KMS-11 (cell line): ENCODE measurements around the gene VASP.

Source experiments
- H2AFZ ChIP-seq: fragments of 200-600 bp; sonication (generic); 2 replicates; pipeline ENCODE4 v1.6.1; 2016; ENCODE audit warnings: antibody characterized with exemption, mixed run types, low read depth
- H3K27ac ChIP-seq: fragments of 200-600 bp; sonication (generic); 2 replicates; pipeline ENCODE4 v1.6.1; 2016; ENCODE audit warnings: mild to moderate bottlenecking, mixed run types
- H3K27me3 ChIP-seq: fragments of 200-600 bp; sonication (generic); 2 replicates; pipeline ENCODE4 v1.6.1; 2017; ENCODE audit warnings: mild to moderate bottlenecking, low read depth, mixed run types, moderate library complexity; ENCODE audit not compliant: insufficient read depth
- H3K36me3 ChIP-seq: fragments of 200-600 bp; sonication (generic); 2 replicates; pipeline ENCODE4 v1.6.1; 2017; ENCODE audit warnings: mild to moderate bottlenecking, mixed run types; ENCODE audit not compliant: insufficient read depth
- H3K4me1 ChIP-seq: fragments of 200-600 bp; sonication (generic); 2 replicates; pipeline ENCODE4 v1.6.1; 2016; ENCODE audit warnings: mild to moderate bottlenecking, low read depth, mixed run types; ENCODE audit not compliant: poor library complexity, severe bottlenecking
- H3K4me2 ChIP-seq: fragments of 200-600 bp; sonication (generic); 2 replicates; pipeline ENCODE4 v1.7.0; 2016; ENCODE audit warnings: mild to moderate bottlenecking, mixed run types
- H3K4me3 ChIP-seq: fragments of 200-600 bp; sonication (generic); IDR thresholded peaks from 2 replicates; pipeline ENCODE4 v1.6.1; 2017; ENCODE audit warnings: low read depth, low read length, mixed read lengths; ENCODE audit not compliant: insufficient read depth
- H3K79me2 ChIP-seq: fragments of 200-600 bp; sonication (generic); 2 replicates; pipeline ENCODE4 v1.6.1; 2016; ENCODE audit warnings: low read depth, mixed run types; ENCODE audit not compliant: insufficient read depth
- H3K9ac ChIP-seq: fragments of 200-600 bp; sonication (generic); 2 replicates; pipeline ENCODE4 v1.6.1; 2016; ENCODE audit warnings: mild to moderate bottlenecking, mixed run types
- H4K20me1 ChIP-seq: fragments of 200-600 bp; sonication (generic); 2 replicates; pipeline ENCODE4 v1.6.1; 2016; ENCODE audit warnings: mild to moderate bottlenecking, mixed run types; ENCODE audit not compliant: insufficient read depth
- CTCF ChIP-seq: fragments of 200-600 bp; sonication (generic); conservative IDR thresholded peaks from 2 replicates; pipeline ENCODE4 v1.6.1; 2017; ENCODE audit warnings: low read depth, mild to moderate bottlenecking, antibody characterized with exemption, low read length, moderate library complexity, mixed read lengths

VASP gene

GRCh38 chr19:45506989-45507871 lies at the start of gene VASP:
Gene VASP (plus strand): TSS chr19:45507479. CDS start chr19:45507772, 293 bp downstream.
- Histone ChIP-seq H3K4me3 (no peak within 1 kb of the TSS), H4K20me1 (no peaks in the 10 kb centered on the region), H3K9ac (peak within 1 kb of the TSS; percentile 65), H3K4me1 (peaks cover 16% of the 10 kb centered on the region), H2AFZ (peak within 1 kb of the TSS; percentile 76), H3K79me2 (peaks cover 22% of the 10 kb centered on the region; the same call in 1 of the 2 replicates), H3K36me3 (no peaks in the 10 kb centered on the region), H3K27ac (peak within 1 kb of the TSS; percentile 59), H3K27me3 (0 out of 2 replicates have a peak, but pooled peaks cover 2% of the 10 kb centered on the region), H3K4me2 (peak within 1 kb of the TSS; percentile 79)
- TF ChIP-seq CTCF: no peak; the same call in 1 of the 2 replicates

GRCh38 chr19:45457776-45458175 lies 49.5 kb upstream of the VASP start:
- H3K27ac ChIP-seq: no peak overlapping the region
- no peaks in the 10 kb centered on the region for H4K20me1 ChIP-seq
- H2AFZ ChIP-seq: no peak overlapping the region
- no peak overlapping the region for H3K4me2 ChIP-seq
- peaks cover 33% of the 10 kb centered on the region for H3K4me1 ChIP-seq
- no peaks in the 10 kb centered on the region for H3K79me2 ChIP-seq
- H3K27me3 ChIP-seq: no peaks in the 10 kb centered on the region; the same call in 1 of the 2 replicates
- H3K36me3 ChIP-seq: no peaks in the 10 kb centered on the region
- no peak for TF ChIP-seq CTCF
- no peak overlapping the region for H3K4me3 ChIP-seq
- H3K9ac ChIP-seq: no peak overlapping the region

- H3K36me3 ChIP-seq: no peaks in the 10 kb centered on the region
- H3K79me2 ChIP-seq: no peaks in the 10 kb centered on the region
- H3K4me3 ChIP-seq: no peak overlapping the region
- H3K27ac ChIP-seq: no peak overlapping the region
- no peak overlapping the region for H3K4me2 ChIP-seq
- no peak overlapping the region for H2AFZ ChIP-seq
- TF ChIP-seq CTCF: no peak
- peaks cover 2% of the 10 kb centered on the region for H3K4me1 ChIP-seq
- no peak overlapping the region for H3K9ac ChIP-seq
- H4K20me1 ChIP-seq: no peaks in the 10 kb centered on the region
- peaks cover 8% of the 10 kb centered on the region; the same call in 1 of the 2 replicates for H3K27me3 ChIP-seq
Measured at GRCh38 chr19:45460807-45461347, 46.4 kb upstream of the VASP start.

- H3K27me3 ChIP-seq: peaks cover 13% of the 10 kb centered on the region; the same call in 1 of the 2 replicates
- no peaks in the 10 kb centered on the region for H3K36me3 ChIP-seq
- no peaks in the 10 kb centered on the region for H3K79me2 ChIP-seq
- H3K4me1 ChIP-seq: peaks cover 11% of the 10 kb centered on the region
- H3K27ac ChIP-seq: no peak overlapping the region
- no peak overlapping the region for H2AFZ ChIP-seq
- no peak overlapping the region for H3K4me2 ChIP-seq
- TF ChIP-seq CTCF: no peak
- H4K20me1 ChIP-seq: no peaks in the 10 kb centered on the region
- H3K4me3 ChIP-seq: no peak overlapping the region
- H3K9ac ChIP-seq: no peak overlapping the region
Measured at GRCh38 chr19:45462174-45462573, 45.1 kb upstream of the VASP start.
